Adrenal gland (tissue), 5 donors: ENCODE measurements around the gene BCL11A.

Experiments used
- POLR2A ChIP-seq, 2 donors: fragments of 450-650 bp; IDR thresholded peaks; one replicate each; pipeline ENCODE4 v1.6.1; 2017; ENCODE audit warnings: antibody characterized with exemption in 2 of 2, mild to moderate bottlenecking in 2 of 2, moderate library complexity in 1 of 2
- TF ChIP-seq, protein P1 (sequence below), 6 experiments: fragments of 450-650 bp in 4 of 6; fragments of 200-600 bp in 2 of 6; sonication (generic) in 1 of 6; IDR thresholded peaks; 1 replicate in 5 of 6; 2 replicates in 1 of 6; pipeline versions ENCODE4 v1.5.1 to v1.8.0; 2016 to 2021; ENCODE audit warnings: antibody characterized with exemption in 6 of 6, mild to moderate bottlenecking in 2 of 6, moderate library complexity in 1 of 6
- donor health status: DM: no; HTN: no; CAD: no.

DNA sequence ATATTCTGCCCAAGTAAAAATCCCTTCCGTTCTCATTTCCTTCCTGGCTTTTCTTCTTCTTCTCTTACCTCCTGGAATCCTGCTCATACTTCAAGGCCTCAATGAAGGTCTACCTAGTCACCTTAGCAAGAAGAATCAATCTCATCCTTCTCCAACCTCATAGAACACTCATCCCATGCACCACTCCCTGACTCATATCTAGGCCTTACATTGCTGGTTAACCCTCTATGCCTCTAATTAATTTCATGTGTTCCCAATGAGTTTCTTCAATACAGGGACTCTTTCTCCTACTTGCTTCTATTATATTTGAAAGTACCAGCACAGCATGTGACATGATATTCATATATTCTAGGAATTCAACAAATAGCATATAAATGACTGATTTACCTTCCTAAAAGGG, 63.0 kb downstream of the BCL11A start:
- TF ChIP-seq POLR2A (IDR thresholded peaks at IDR 0.05): no peak
- TF ChIP-seq, protein P1, sequence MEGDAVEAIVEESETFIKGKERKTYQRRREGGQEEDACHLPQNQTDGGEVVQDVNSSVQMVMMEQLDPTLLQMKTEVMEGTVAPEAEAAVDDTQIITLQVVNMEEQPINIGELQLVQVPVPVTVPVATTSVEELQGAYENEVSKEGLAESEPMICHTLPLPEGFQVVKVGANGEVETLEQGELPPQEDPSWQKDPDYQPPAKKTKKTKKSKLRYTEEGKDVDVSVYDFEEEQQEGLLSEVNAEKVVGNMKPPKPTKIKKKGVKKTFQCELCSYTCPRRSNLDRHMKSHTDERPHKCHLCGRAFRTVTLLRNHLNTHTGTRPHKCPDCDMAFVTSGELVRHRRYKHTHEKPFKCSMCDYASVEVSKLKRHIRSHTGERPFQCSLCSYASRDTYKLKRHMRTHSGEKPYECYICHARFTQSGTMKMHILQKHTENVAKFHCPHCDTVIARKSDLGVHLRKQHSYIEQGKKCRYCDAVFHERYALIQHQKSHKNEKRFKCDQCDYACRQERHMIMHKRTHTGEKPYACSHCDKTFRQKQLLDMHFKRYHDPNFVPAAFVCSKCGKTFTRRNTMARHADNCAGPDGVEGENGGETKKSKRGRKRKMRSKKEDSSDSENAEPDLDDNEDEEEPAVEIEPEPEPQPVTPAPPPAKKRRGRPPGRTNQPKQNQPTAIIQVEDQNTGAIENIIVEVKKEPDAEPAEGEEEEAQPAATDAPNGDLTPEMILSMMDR (IDR thresholded peaks at IDR 0.05): no peak
